Caco-2 (cell line): Measurements from ENCODE around the gene COPZ2. TPM values are rescaled to one million over a fixed set of nuclear protein-coding genes. Genes with fewer than 3 reads are reported as not detected.

Source experiments
- BruUV-seq: library from RNA; stranded (reverse); fragments of 400-500 nt; replicated peaks from 2 replicates; lab custom pipeline; 2021; lab: Mats Ljungman, UMichigan
- CTCF ChIA-PET: fragments of 300-600 bp; sonication (Branson Sonifier 250); formaldehyde crosslinking; loops from one replicate; lab custom pipeline; 2022; ENCODE audit warnings: antibody characterized with exemption; lab: Charles Lee
- POLR2A ChIA-PET: fragments of 300-600 bp; sonication (Branson Sonifier 250); formaldehyde crosslinking; loops from one replicate; lab custom pipeline; 2022; ENCODE audit warnings: antibody characterized with exemption; lab: Charles Lee
- DNase-seq, 2 experiments: peaks; one replicate each; pipeline versions ENCODE4 v3.0.0 to v3.0.0-alpha.2; 2020 to 2022
- H3K27me3 ChIP-seq: replicated peaks from 2 replicates; pipeline ENCODE4 v1.6.0; 2011; ENCODE audit warnings: low read length; ENCODE audit not compliant: control insufficient read depth, insufficient read depth
- H3K36me3 ChIP-seq: 2 replicates; pipeline ENCODE4 v1.5.1; 2011; ENCODE audit warnings: low read length; ENCODE audit not compliant: control insufficient read depth, insufficient read depth
- H3K4me1 ChIP-seq: fragments of 250-450 bp; sonication (Bioruptor Pico); 2 replicates; pipeline ENCODE4 v1.5.1; 2020; ENCODE audit warnings: mild to moderate bottlenecking
- H3K4me3 ChIP-seq: 2 replicates; pipeline ENCODE4 v1.5.1; 2011; ENCODE audit warnings: low read depth, mild to moderate bottlenecking, control low read depth, low read length
- H3K9me3 ChIP-seq: fragments of 250-450 bp; sonication (Bioruptor Pico); 2 replicates; pipeline ENCODE4 v1.5.1; 2020; ENCODE audit warnings: mild to moderate bottlenecking, moderate library complexity
- H3K27ac Mint-ChIP-seq: one replicate; pipeline ENCODE4 v1.8.0; 2022; ENCODE audit warnings: mixed read lengths; ENCODE audit not compliant: unreplicated experiment
- H3K27me3 Mint-ChIP-seq: one replicate; pipeline ENCODE4 v1.8.0; 2022; ENCODE audit warnings: mixed read lengths; ENCODE audit not compliant: insufficient read depth, unreplicated experiment
- H3K36me3 Mint-ChIP-seq: one replicate; pipeline ENCODE4 v1.8.0; 2022; ENCODE audit warnings: mild to moderate bottlenecking, mixed read lengths; ENCODE audit not compliant: insufficient read depth, unreplicated experiment
- H3K4me1 Mint-ChIP-seq: one replicate; pipeline ENCODE4 v1.8.0; 2022; ENCODE audit warnings: low read depth, mixed read lengths; ENCODE audit not compliant: unreplicated experiment
- H3K4me3 Mint-ChIP-seq: one replicate; pipeline ENCODE4 v1.8.0; 2022; ENCODE audit warnings: mild to moderate bottlenecking, moderate library complexity, mixed read lengths; ENCODE audit not compliant: unreplicated experiment
- H3K9me3 Mint-ChIP-seq: one replicate; pipeline ENCODE4 v1.8.0; 2022; ENCODE audit warnings: mixed read lengths; ENCODE audit not compliant: unreplicated experiment
- intact Hi-C: fragments of 100-400 bp; cut with micrococcal nuclease; formaldehyde crosslinking; loops from one replicate; pipeline ENCODE4 v1.10.0; 2022; ENCODE audit not compliant: unreplicated experiment
- total RNA-seq: library from RNA; stranded (reverse); gene quantifications from 2 replicates; pipeline ENCODE4 v1.2.3, GENCODE V29; 2022
- TF ChIP-seq, protein P1 (sequence below), 2 experiments: fragments of 200-600 bp in 1 of 2; IDR thresholded peaks; 1 replicate in 1 of 2; 2 replicates in 1 of 2; pipeline versions ENCODE4 v1.5.1 to v1.8.0; 2011 to 2022; ENCODE audit warnings: antibody characterized with exemption in 1 of 2, control low read depth in 1 of 2, inconsistent platforms in 1 of 2, low read depth in 1 of 2, low read length in 1 of 2, mild to moderate bottlenecking in 1 of 2, moderate library complexity in 1 of 2; ENCODE audit not compliant: insufficient read depth in 1 of 2, severe bottlenecking in 1 of 2, unreplicated experiment in 1 of 2

Gene COPZ2
- total RNA-seq, 1 experiment from 2014 or later = 6.7 TPM

DNA sequence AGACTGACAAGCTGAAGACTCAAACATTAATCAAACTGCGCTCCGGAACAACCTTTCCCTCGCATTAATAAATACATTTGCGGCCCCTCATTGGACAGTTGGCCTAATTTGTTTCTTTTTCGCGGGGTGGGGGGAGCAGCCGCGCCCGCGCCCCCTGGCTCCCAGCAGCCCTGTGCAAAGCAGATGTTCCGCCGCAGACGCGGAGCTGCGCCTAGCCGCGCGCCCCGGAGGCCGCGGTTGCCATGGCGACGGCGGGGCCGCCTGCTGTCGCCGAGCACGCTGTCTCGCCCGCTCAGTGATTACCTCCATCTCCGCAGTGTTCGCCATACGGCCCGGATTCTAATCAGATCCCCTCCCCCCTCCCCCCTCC is 25.5 kb downstream of the COPZ2 start:
- Mint-ChIP-seq H3K36me3 (no peaks in the 10 kb centered on the region), H3K9me3 (no peaks in the 10 kb centered on the region), H3K27me3 (peaks cover 4% of the 10 kb centered on the region), H3K27ac (no peak overlapping the region), H3K4me3 (peak overlapping the region; percentile 70), H3K4me1 (peaks cover 6% of the 10 kb centered on the region)
- peak overlapping the region; percentile 48 for H3K4me3 ChIP-seq
- DNase-seq = peak in 1 of 2 experiments; percentile 79
- no peaks in the 10 kb centered on the region for H3K9me3 ChIP-seq
- BruUV-seq = no TSS peak
- peaks cover 5% of the 10 kb centered on the region for H3K4me1 ChIP-seq
- POLR2A ChIA-PET = interaction anchor here (1.2 to 1.5 kb wide), 2 partner anchors 60 to 117 kb away, joined by 4 to 5 read pairs; partner anchors contain the start of gene SP2
- intact Hi-C loops = no loop called here
- TF ChIP-seq, protein P1, sequence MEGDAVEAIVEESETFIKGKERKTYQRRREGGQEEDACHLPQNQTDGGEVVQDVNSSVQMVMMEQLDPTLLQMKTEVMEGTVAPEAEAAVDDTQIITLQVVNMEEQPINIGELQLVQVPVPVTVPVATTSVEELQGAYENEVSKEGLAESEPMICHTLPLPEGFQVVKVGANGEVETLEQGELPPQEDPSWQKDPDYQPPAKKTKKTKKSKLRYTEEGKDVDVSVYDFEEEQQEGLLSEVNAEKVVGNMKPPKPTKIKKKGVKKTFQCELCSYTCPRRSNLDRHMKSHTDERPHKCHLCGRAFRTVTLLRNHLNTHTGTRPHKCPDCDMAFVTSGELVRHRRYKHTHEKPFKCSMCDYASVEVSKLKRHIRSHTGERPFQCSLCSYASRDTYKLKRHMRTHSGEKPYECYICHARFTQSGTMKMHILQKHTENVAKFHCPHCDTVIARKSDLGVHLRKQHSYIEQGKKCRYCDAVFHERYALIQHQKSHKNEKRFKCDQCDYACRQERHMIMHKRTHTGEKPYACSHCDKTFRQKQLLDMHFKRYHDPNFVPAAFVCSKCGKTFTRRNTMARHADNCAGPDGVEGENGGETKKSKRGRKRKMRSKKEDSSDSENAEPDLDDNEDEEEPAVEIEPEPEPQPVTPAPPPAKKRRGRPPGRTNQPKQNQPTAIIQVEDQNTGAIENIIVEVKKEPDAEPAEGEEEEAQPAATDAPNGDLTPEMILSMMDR (IDR thresholded peaks at IDR 0.05; ENCODE audit: insufficient read depth in 1 of 2, low read depth in 1 of 2, low read length in 1 of 2, severe bottlenecking in 1 of 2, unreplicated experiment in 1 of 2) = peak in 1 of 2 experiments; percentile 9
- no peaks in the 10 kb centered on the region for H3K27me3 ChIP-seq
- no peaks in the 10 kb centered on the region for H3K36me3 ChIP-seq
- CTCF ChIA-PET = interaction anchor here (0.5 to 2.7 kb wide), 24 partner anchors 9 to 1903 kb away, joined by 3 to 32 read pairs (median 6); partner anchors contain the start of genes CDK5RAP3, NFE2L1, PNPO and PRR15L

DNA sequence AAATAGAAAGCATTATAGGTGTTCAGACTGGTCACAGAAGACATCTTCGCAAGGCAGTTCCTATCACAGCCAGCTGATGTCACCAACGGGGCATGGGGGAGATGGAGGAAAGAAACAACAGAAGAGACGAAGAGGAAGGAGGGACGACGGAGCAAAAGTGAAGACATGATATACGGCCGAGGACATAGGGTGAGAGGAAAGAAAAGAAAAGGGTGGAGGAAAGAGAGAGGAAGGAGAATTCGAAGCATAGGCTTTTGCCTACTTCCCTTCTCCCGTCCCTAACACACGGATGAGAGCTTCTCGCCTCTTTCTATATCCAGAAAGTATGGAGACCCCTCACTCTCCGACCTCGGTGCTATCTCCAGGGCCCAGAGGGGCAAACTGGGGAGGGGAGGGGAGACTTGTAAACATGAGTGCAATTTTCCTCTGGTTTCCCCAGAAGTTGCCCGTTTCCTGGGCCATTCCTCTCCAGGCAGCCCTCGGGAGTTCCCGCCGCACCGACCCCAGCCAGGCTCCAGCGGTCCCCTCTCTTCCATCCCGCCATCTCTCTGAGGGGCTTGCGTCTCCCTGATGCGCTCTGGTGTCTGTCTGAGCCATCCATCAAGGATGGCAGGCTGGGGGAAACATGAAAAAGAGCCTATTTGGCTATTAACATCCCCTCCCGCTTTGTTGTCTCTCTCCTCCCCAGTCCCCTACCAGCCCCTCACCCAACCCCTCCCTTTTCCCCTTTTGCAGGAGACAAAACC is 26.0 kb downstream of the COPZ2 start:
- H3K4me3 ChIP-seq = peak overlapping the region; percentile 48
- CTCF ChIA-PET = interaction anchor here (0.5 to 2.7 kb wide), 36 partner anchors 9 to 1904 kb away, joined by 3 to 32 read pairs (median 5); partner anchors contain the start of genes CDK5RAP3, LRRC46, MRPL10 and NFE2L1
- peak; percentile 83 for DNase-seq
- H3K27me3 ChIP-seq = no peaks in the 10 kb centered on the region
- no TSS peak for BruUV-seq
- H3K4me1 ChIP-seq = peaks cover 5% of the 10 kb centered on the region
- Mint-ChIP-seq H3K4me1 (peaks cover 6% of the 10 kb centered on the region), H3K27ac (no peak overlapping the region), H3K27me3 (peaks cover 4% of the 10 kb centered on the region), H3K4me3 (peak overlapping the region; percentile 70), H3K9me3 (no peaks in the 10 kb centered on the region), H3K36me3 (no peaks in the 10 kb centered on the region)
- intact Hi-C loops = loop anchor here (1.0 to 2.0 kb wide), 2 partner anchors 15 to 36 kb away; no protein-coding TSS in a partner anchor
- no peaks in the 10 kb centered on the region for H3K9me3 ChIP-seq
- POLR2A ChIA-PET = interaction anchor here (0.8 to 1.5 kb wide), 5 partner anchors 36 to 116 kb away, joined by 3 to 5 read pairs (median 4); partner anchors contain the start of genes CDK5RAP3, NFE2L1, PNPO and SP2
- no peaks in the 10 kb centered on the region for H3K36me3 ChIP-seq
- TF ChIP-seq, protein P1 (IDR thresholded peaks at IDR 0.05; ENCODE audit: insufficient read depth in 1 of 2, low read depth in 1 of 2, low read length in 1 of 2, severe bottlenecking in 1 of 2, unreplicated experiment in 1 of 2) = peak; percentile 95 to 97

DNA sequence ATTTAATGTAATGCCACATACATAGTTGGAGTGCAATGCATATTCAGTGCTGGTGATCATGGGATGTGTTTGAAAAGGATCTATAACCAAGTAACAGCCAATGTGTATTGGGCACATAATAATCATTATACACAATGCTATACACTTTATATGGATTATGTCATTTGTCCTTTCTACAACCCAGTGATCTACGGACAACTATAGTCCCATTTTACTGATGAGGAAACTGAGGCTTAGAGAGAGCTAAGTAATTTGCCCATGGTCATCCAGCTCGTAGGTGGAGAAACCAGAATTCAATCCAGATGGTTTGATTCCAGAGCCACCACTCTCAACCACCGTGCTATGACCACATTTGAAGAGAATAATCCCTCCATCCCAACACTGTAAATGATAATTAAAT is 27.4 kb downstream of the COPZ2 start:
- no TSS peak for BruUV-seq
- H3K9me3 ChIP-seq = no peaks in the 10 kb centered on the region
- no peaks in the 10 kb centered on the region for H3K9me3 Mint-ChIP-seq
- POLR2A ChIA-PET = no interaction called here
- DNase-seq = no peak
- CTCF ChIA-PET = interaction anchor here (0.6 to 2.7 kb wide), 7 partner anchors 8 to 59 kb away, joined by 3 to 18 read pairs (median 6); partner anchors contain the start of gene PRR15L
- no peak overlapping the region for H3K4me3 Mint-ChIP-seq
- H3K4me3 ChIP-seq = no peak overlapping the region
- TF ChIP-seq, protein P1 (IDR thresholded peaks at IDR 0.05; ENCODE audit: insufficient read depth in 1 of 2, low read depth in 1 of 2, low read length in 1 of 2, severe bottlenecking in 1 of 2, unreplicated experiment in 1 of 2) = no peak
- no peaks in the 10 kb centered on the region for H3K36me3 Mint-ChIP-seq
- H3K4me1 ChIP-seq = peaks cover 5% of the 10 kb centered on the region
- no peaks in the 10 kb centered on the region for H3K27me3 ChIP-seq
- H3K4me1 Mint-ChIP-seq = peaks cover 6% of the 10 kb centered on the region
- H3K27me3 Mint-ChIP-seq = peaks cover 4% of the 10 kb centered on the region
- no peaks in the 10 kb centered on the region for H3K36me3 ChIP-seq
- no peak overlapping the region for H3K27ac Mint-ChIP-seq
- intact Hi-C loops = loop anchor here (2.0 kb wide), 1 partner anchor 13 kb away; no protein-coding TSS in a partner anchor
